Measurements from ENCODE around the gene KCNK1.
"Not testable (repeated sequence)": the region's sequence is repeated elsewhere in the genome, so short reads cannot be mapped to it uniquely, and the experiment has no call there.

Gene KCNK1

GRCh38 chr1:233667741-233668140, 53.8 kb downstream of the KCNK1 start:
- no peak for DNase-seq (ENCODE audit: low read depth)

GRCh38 chr1:233668146-233668724, 54.3 kb downstream of the KCNK1 start:
- DNase-seq (ENCODE audit: low read depth): no peak

DNA sequence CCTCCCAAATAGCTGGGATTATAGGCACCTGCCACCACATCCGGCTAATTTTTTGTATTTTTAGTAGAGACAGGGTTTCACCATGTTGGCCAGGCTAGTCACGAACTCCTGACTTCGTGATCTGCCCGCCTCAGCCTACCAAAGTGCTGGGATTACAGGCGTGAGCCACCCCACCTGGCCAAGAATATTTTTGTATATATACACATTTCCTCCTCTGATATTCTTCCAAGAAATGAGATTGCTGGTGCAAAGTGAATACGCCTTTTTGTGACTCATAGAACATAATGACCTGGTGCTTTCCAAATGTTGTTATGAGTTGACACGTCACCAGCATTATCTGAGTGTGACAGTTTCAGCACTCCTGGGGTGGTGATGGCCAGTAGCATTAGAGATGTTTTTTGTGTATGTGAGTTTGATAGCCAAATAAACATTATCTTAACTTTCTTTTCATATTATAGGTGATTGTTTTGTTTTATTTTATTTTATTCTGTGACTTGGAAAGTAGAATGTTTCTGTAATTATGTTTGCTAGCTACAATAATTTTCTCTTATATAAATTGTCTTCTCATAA, 54.9 kb downstream of the KCNK1 start:
- no peak for DNase-seq (ENCODE audit: low read depth)

GRCh38 chr1:233670363-233670762, 56.5 kb downstream of the KCNK1 start:
- DNase-seq (ENCODE audit: low read depth): not testable (repeated sequence)

DNA sequence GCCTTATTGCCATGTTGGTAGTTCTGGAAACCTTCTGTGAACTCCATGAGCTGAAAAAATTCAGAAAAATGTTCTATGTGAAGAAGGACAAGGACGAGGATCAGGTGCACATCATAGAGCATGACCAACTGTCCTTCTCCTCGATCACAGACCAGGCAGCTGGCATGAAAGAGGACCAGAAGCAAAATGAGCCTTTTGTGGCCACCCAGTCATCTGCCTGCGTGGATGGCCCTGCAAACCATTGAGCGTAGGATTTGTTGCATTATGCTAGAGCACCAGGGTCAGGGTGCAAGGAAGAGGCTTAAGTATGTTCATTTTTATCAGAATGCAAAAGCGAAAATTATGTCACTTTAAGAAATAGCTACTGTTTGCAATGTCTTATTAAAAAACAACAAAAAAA, 57.4 kb downstream of the KCNK1 start:
- no peak for DNase-seq (ENCODE audit: low read depth)

DNA sequence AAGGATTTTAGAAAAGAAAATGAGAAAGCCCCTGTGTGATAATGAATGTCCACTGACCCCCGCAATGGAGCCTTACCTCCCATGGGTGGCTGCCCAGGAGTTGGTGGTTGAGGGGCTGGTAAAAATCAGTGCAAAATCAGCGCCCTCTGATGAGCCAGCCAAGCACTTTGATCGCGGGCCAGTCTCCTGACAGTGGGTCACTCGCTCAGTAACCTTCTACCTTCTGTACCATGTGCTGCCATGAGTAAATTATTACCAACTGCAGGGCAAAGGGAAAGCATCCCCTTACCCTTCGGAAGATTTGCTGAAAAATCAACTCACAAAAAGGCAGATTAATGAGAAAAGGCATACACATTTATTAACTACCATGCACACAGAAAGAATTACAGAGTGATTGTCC, 58.8 kb downstream of the KCNK1 start:
- no peak for DNase-seq (ENCODE audit: low read depth)

DNA sequence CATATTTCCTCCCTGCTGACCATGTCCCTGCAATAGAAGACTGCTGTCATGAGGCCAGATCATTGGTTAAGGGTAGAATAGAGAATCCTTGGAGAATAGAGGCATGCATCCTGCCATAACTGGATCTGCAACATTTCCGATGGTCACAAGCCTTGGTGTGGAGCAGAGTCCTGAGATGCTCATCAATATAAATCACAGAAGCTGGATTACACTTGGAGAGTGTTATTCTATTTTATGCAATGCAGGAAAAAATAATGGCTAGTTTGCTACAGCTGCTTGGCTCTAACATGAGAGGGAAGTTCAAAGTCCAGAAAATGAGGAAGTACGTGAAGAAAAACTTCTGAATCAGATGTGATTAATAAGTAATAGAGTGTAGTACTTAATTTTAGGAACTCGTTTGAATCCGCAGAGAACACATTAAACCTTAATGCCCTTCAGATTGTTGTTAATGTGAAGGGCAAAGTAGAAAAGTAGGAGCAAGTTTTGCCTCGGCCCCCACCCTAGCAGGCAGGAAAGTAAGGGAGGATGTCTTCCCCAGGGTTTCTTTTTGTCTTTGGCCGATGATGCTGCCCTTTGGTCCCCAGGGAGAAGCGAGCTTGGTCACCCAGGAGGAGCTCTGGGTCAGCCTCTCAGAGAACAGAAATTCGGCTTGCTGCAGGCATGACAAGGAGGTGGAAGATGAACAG, 59.5 kb downstream of the KCNK1 start:
- DNase-seq (ENCODE audit: low read depth): no peak

DNA sequence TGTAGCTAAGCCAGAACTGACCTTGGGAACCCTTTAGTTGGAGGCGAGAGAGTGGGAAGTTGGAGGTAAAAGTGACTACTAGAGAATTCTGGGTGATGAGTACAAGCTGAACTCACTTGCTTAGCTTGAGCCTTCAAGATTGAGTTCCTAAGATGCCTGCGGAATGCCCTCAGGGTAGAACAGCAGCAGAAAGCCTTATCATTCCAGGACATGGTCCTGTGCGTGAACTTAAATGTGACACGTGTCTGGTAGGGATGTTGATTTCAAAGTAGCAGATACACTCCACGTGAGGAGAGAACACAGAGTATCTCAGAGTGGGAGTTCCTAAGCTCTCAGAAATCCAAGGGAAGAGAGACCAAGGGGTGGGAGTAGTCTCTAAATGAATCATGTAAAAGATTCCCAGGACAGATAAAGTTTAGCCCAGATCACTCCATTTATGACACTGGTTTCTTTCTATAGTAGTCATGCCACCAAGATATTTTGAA, 60.1 kb downstream of the KCNK1 start:
- no peak for DNase-seq (ENCODE audit: low read depth)

- DNase-seq (ENCODE audit: low read depth): no peak
These were observed 61.5 kb downstream of the KCNK1 start for GRCh38 chr1:233675446-233675845.

GRCh38 chr1:233675893-233676292, 62.0 kb downstream of the KCNK1 start:
- DNase-seq (ENCODE audit: low read depth): no peak

GRCh38 chr1:233677690-233678354, 63.9 kb downstream of the KCNK1 start:
- DNase-seq (ENCODE audit: low read depth): no peak

DNA sequence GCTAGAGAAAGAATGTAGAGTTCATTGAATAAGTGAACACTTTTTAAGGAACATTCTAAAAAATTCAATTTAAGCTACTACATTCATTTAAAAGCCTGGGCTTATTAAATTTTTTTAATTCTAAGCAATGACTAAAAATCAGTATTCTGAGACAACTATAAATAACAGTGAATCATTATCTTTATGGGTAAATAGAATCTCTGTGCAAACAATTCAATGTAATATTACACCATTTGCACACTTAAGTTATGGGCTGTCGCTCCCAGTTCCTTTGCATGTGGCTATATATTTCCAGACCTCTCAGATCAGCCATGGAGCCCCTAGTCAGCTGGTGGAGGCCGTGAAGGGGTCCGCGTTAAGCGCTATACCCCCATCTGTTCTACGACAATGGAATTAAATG, 65.1 kb downstream of the KCNK1 start:
- no peak for DNase-seq (ENCODE audit: low read depth)

DNA sequence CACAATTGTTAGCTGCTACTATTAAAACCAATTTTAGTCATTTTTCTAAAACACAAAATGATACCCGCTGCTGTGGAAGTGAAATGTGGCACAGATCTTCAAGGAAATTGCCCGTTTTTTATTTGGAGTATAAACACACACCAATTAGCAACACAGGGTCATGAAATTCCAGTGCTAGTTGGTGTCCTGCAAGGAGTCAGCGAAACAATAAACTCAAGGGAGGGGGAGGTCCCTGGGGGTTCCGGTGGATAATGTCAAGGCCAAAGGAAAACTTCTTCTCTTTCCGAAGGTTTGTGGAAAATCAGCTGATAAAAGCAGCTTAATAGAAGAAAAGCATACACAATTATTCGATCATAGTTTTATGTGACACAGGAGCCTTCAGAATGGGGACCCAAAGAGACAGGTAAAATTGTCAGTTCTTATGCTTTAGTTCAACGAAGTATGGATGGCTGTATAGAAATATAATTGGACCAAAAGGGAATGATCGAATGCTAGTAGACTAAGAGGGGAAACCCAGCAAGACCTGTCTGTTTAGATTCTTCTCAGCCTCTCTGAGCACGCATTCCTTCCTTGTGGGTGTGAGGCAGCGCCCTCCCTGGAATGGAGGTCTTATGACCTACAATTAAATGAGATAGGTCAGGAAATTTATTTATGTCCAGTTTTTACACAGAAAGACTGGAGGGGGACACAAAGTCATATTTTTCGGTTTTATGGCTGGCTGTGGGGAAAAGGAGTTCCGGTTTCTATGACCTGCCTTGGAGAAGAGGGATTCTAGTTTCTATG, 65.9 kb downstream of the KCNK1 start:
- DNase-seq (ENCODE audit: low read depth): no peak

GRCh38 chr1:233681285-233681684, 67.4 kb downstream of the KCNK1 start:
- DNase-seq (ENCODE audit: low read depth): no peak

DNA sequence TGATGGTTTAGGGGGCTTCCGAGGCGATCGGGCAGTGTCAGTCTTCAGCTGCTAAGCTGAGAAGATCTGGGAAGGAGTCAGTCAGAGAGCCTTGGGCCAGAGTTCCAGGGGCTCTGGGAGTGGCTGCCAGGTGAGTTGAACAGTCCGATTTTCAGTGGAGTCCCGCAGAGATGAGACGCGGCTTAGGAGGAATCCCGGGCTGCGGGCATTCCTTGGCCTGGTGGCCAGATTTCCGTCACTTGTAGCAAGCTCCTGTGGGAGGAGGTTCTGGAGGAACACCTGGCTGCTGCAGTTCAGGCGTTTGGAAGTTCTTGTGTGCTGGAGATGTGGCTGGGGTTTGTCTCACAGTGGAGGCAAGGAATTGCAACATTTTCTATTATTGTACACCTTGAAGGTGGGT, 72.7 kb downstream of the KCNK1 start:
- DNase-seq (ENCODE audit: low read depth): not testable (repeated sequence)

DNA sequence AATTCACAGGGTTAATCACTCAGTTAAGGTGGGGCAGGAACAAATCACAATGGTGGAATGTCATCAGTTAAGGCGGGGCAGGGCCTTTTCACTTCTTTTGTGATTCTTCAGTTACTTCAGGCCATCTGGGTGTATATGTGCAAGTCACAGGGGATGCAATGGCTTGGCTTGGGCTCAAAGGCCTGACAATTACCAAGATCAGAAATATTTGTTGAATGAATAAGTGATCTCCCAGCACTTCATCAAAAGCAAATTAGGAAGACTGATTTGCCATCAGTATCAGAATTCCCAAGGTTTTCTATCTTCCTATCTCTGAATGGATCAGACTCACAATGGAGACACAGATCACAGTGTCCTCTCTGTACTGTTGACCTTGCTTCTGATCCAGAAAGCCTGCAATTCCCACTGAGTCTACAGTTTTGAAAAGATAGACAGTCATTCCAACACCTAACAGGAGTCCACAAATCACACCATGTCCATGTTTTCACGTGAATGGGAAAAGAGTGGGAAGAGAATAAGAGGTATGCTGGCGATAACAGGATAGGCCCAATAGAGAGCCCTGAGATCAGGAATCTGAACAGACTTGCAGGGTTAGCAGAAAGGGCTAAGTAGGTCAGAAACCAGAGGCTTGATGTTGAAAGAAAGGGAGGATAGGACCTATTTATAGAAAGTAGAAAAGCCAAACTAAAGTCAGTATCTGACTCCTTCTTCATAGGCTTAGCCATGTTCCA, 75.3 kb downstream of the KCNK1 start:
- no peak for DNase-seq (ENCODE audit: low read depth)

GRCh38 chr1:233689748-233690254, 75.9 kb downstream of the KCNK1 start:
- DNase-seq (ENCODE audit: low read depth): no peak

DNA sequence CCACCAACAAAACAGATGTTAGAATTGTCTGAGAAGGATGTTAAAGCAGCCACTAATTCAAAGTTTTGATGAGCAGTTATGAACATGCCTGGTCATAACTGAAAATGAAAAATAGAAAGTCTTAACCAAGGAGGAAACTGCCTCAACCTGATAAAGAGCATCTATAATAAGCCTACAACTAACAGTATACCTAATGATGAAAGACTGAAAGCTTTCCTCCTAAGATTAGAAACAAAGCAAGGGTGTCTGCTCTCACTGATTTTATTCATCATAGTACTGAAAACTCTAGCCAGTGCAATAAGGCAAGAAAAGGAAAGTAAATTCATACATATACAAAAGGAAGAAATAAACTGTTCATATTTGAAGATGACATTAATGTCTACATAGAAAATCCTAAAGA, 82.0 kb downstream of the KCNK1 start:
- DNase-seq (ENCODE audit: low read depth): no peak

DNA sequence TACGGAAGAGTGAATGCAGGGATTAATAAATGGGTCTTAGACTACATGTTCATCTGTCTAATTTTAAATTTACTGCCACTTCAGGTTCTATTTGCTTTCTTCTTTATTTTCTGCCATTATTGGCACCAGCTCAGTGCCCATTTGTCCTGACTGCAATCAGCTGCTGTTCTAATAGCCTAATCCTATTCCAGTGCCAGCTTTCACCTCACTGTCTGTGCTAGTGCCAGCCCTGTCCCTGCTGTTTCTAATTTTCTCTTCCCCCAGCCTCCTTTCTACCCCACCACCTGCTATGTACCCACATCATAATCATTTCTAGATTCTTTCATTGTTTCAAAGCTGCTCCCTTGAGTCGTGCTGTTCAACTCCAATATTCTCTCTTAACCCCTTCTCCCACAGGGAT, 86.4 kb downstream of the KCNK1 start:
- DNase-seq (ENCODE audit: low read depth): no peak

GRCh38 chr1:233704170-233704897, 90.4 kb downstream of the KCNK1 start:
- no peak for DNase-seq (ENCODE audit: low read depth)

Data from T follicular helper cell (primary cell).